ENCODE results near the gene KDM5D.

KDM5D gene

GRCh38 chrY:19698495-19698894, 46.0 kb downstream of the KDM5D start:
- H3K4me1 ChIP-seq (ENCODE audit: control insufficient read depth in 1 of 2, insufficient read depth in 2 of 2, low read length in 2 of 2) = no peaks in the 10 kb centered on the region
- no peaks in the 10 kb centered on the region for H3K9me3 ChIP-seq (ENCODE audit: control insufficient read depth in 1 of 2, low read length in 2 of 2)
- H3K27ac ChIP-seq (ENCODE audit: low read depth, low read length) = no peak overlapping the region
- no peaks in the 10 kb centered on the region for H3K27me3 ChIP-seq (ENCODE audit: control insufficient read depth in 1 of 2, insufficient read depth in 2 of 2, low read length in 2 of 2)
- no peak overlapping the region for H3K9ac ChIP-seq (ENCODE audit: low read depth in 1 of 2, low read length in 2 of 2)
- no peak overlapping the region for H3K4me3 ChIP-seq (ENCODE audit: low read depth in 1 of 2, low read length in 2 of 2)
- H3K36me3 ChIP-seq (ENCODE audit: control insufficient read depth in 1 of 2, insufficient read depth in 2 of 2, low read length in 2 of 2) = peaks cover 7 to 21% of the 10 kb centered on the region in 2 donors

- Histone ChIP-seq H3K4me3 (ENCODE audit: low read depth in 1 of 2, low read length in 2 of 2) (no peak overlapping the region), H3K9me3 (ENCODE audit: control insufficient read depth in 1 of 2, low read length in 2 of 2) (no peaks in the 10 kb centered on the region), H3K27me3 (ENCODE audit: control insufficient read depth in 1 of 2, insufficient read depth in 2 of 2, low read length in 2 of 2) (no peaks in the 10 kb centered on the region), H3K27ac (ENCODE audit: low read depth, low read length) (no peak overlapping the region), H3K9ac (ENCODE audit: low read depth in 1 of 2, low read length in 2 of 2) (no peak overlapping the region), H3K4me1 (ENCODE audit: control insufficient read depth in 1 of 2, insufficient read depth in 2 of 2, low read length in 2 of 2) (no peaks in the 10 kb centered on the region), H3K36me3 (ENCODE audit: control insufficient read depth in 1 of 2, insufficient read depth in 2 of 2, low read length in 2 of 2) (no peaks in the 10 kb centered on the region)
These were observed 63.7 kb downstream of the KDM5D start for GRCh38 chrY:19680821-19681220.

Data from duodenal mucosa (tissue), 2 donors.